B cell (primary cell): ENCODE results near the gene RMI2. TPM values are rescaled to one million over a fixed set of nuclear protein-coding genes. Genes with fewer than 3 reads are reported as not detected.

ENCODE experiments used
- ATAC-seq: fragments of 200-7000 bp; cut with Tn5 transposase; one replicate; pipeline ENCODE4 v1.10.0; 2021; ENCODE audit warnings: low read depth, mild to moderate bottlenecking, moderate number of reproducible peaks, moderate library complexity
- CTCF ChIA-PET: fragments of 350-600 bp; sonication (Branson Sonifier 250); formaldehyde crosslinking; loops from one replicate; lab custom pipeline; 2021; ENCODE audit warnings: antibody characterized with exemption, inconsistent platforms; lab: Charles Lee
- POLR2A ChIA-PET: fragments of 350-600 bp; sonication (Branson Sonifier 250); formaldehyde crosslinking; loops from one replicate; lab custom pipeline; 2021; ENCODE audit warnings: antibody characterized with exemption; lab: Charles Lee
- DNase-seq: peaks from one replicate; pipeline ENCODE4 v3.0.0; 2013
- H2AFZ ChIP-seq: 2 replicates; pipeline ENCODE4 v1.6.1; 2012; ENCODE audit warnings: mild to moderate bottlenecking, low read depth, low read length; ENCODE audit not compliant: insufficient read depth, poor library complexity, severe bottlenecking
- H3K27ac ChIP-seq, 2 donors: 1 replicate in 1 of 2; 2 replicates in 1 of 2; pipeline ENCODE4 v1.5.1; 2012 to 2013; ENCODE audit warnings: low read length in 2 of 2, mild to moderate bottlenecking in 2 of 2, moderate library complexity in 1 of 2
- H3K27me3 ChIP-seq, 4 experiments: fragments of 200-600 bp in 1 of 4; sonication (generic) in 1 of 4; replicated peaks in 1 of 4; 1 replicate in 2 of 4; 2 replicates in 2 of 4; pipeline versions ENCODE4 v1.6.1 to v1.7.0; 2013 to 2016; ENCODE audit warnings: low read length in 3 of 4, mild to moderate bottlenecking in 2 of 4, mixed read lengths in 1 of 4, moderate library complexity in 1 of 4; ENCODE audit not compliant: insufficient read depth in 4 of 4, control insufficient read depth in 3 of 4; ENCODE audit errors: control extremely low read depth in 1 of 4
- H3K36me3 ChIP-seq, 2 experiments: replicated peaks in 1 of 2; 1 replicate in 1 of 2; 2 replicates in 1 of 2; pipeline versions ENCODE4 v1.6.1 to v1.7.1; 2013; ENCODE audit warnings: low read length in 1 of 2; ENCODE audit not compliant: insufficient read depth in 2 of 2, control insufficient read depth in 1 of 2; ENCODE audit errors: control extremely low read depth in 1 of 2, extremely low read depth in 1 of 2
- H3K4me1 ChIP-seq, 2 donors: fragments of 200-600 bp in 1 of 2; sonication (generic) in 1 of 2; 1 replicate in 1 of 2; 2 replicates in 1 of 2; pipeline versions ENCODE4 v1.5.1 to v1.6.1; 2013 to 2017; ENCODE audit warnings: low read length in 2 of 2; ENCODE audit not compliant: control insufficient read depth in 2 of 2, insufficient read depth in 2 of 2
- H3K4me2 ChIP-seq: replicated peaks from 2 replicates; pipeline ENCODE3; 2012; ENCODE audit warnings: mild to moderate bottlenecking, low read depth, low read length; ENCODE audit not compliant: poor library complexity, severe bottlenecking
- H3K4me3 ChIP-seq, 5 experiments: fragments of 200-600 bp in 1 of 5; sonication (generic) in 1 of 5; 1 replicate in 3 of 5; 2 replicates in 2 of 5; pipeline versions ENCODE4 v1.5.1 to v1.7.0; 2011 to 2016; ENCODE audit warnings: low read length in 4 of 5, mild to moderate bottlenecking in 4 of 5, low read depth in 2 of 5, control low read depth in 1 of 5, moderate library complexity in 1 of 5; ENCODE audit not compliant: insufficient read depth in 1 of 5; ENCODE audit errors: control extremely low read depth in 1 of 5, extremely low read depth in 1 of 5
- H3K79me2 ChIP-seq: fragments of 200-600 bp; sonication (generic); one replicate; pipeline ENCODE4 v1.6.0; 2016; ENCODE audit warnings: low read length; ENCODE audit not compliant: control insufficient read depth, insufficient read depth
- H3K9ac ChIP-seq: fragments of 200-600 bp; sonication (generic); 2 replicates; pipeline ENCODE4 v1.6.1; 2017; ENCODE audit warnings: mild to moderate bottlenecking, low read length, moderate library complexity
- H3K9me3 ChIP-seq, 3 donors: one replicate each; pipeline versions ENCODE4 v1.6.1 to v1.7.1; 2013; ENCODE audit warnings: low read length in 2 of 3; ENCODE audit not compliant: control insufficient read depth in 2 of 3, insufficient read depth in 1 of 3; ENCODE audit errors: control extremely low read depth in 1 of 3
- H4K20me1 ChIP-seq: 2 replicates; pipeline ENCODE4 v1.6.0; 2012; ENCODE audit warnings: mild to moderate bottlenecking, low read length; ENCODE audit not compliant: insufficient read depth, control insufficient read depth, poor library complexity, severe bottlenecking
- H3K27ac Mint-ChIP-seq: one replicate; pipeline ENCODE4 v1.8.0; 2021; ENCODE audit warnings: mixed read lengths
- H3K27me3 Mint-ChIP-seq: one replicate; pipeline ENCODE4 v1.8.0; 2021; ENCODE audit warnings: mixed read lengths
- H3K4me1 Mint-ChIP-seq: one replicate; pipeline ENCODE4 v1.8.0; 2021; ENCODE audit warnings: mixed read lengths
- H3K4me3 Mint-ChIP-seq: one replicate; pipeline ENCODE4 v1.8.0; 2021; ENCODE audit warnings: mixed read lengths
- H3K9me3 Mint-ChIP-seq: one replicate; pipeline ENCODE4 v1.8.0; 2022; ENCODE audit warnings: mixed read lengths; ENCODE audit not compliant: insufficient read depth
- EZH2 ChIP-seq: IDR thresholded peaks from 2 replicates; pipeline ENCODE4 v1.6.1; 2012; ENCODE audit warnings: borderline replicate concordance, low read depth, mild to moderate bottlenecking, moderate library complexity, low read length; ENCODE audit not compliant: insufficient read depth, poor library complexity, severe bottlenecking
- WGBS: methylation state at CpG from one replicate; pipeline ENCODE4 v1.1.5; 2013; ENCODE audit warnings: missing lambda C conversion rate; ENCODE audit not compliant: insufficient coverage; 5-methylcytosine and 5-hydroxymethylcytosine counted together
- intact Hi-C: fragments of 100-400 bp; cut with micrococcal nuclease; formaldehyde crosslinking; loops from one replicate; pipeline ENCODE4 v1.10.0; 2022
- polyA plus RNA-seq: library from polyadenylated mRNA; depleted of rRNA; stranded (reverse); fragments of >200 nt; gene quantifications from 2 replicates; pipeline ENCODE4 v1.2.3, GENCODE V29; 2012
- total RNA-seq, 2 donors: library from RNA; stranded (reverse); fragments of 120-200 nt in 1 of 2; gene quantifications; 1 replicate in 1 of 2; 2 replicates in 1 of 2; pipeline versions ENCODE4 v1.2.3 to v1.2.4, GENCODE V29; 2013 to 2022
- TF ChIP-seq, protein P1 (sequence below): fragments of 200-600 bp; IDR thresholded peaks from one replicate; pipeline ENCODE4 v1.8.0; 2022; ENCODE audit warnings: antibody characterized with exemption, mild to moderate bottlenecking

Gene RMI2
- total and polyA plus RNA-seq, 2 donors (not counting 1 experiment from before 2014, with no cell fraction given), result 2.3 to 27.0 TPM

GRCh38 chr16:11386791-11387546 lies 41.7 kb downstream of the RMI2 start:
- Histone ChIP-seq H3K27me3 (peaks cover 0 to 23% (median 2%) of the 10 kb centered on the region in 4 experiments), H3K4me3 (no peak overlapping the region), H2AFZ (no peak overlapping the region), H3K9me3 (no peaks in the 10 kb centered on the region), H4K20me1 (no peaks in the 10 kb centered on the region), H3K4me2 (no peak overlapping the region), H3K4me1 (peaks cover 0 to 5% of the 10 kb centered on the region in 2 donors), H3K27ac (no peak overlapping the region), H3K36me3 (no peaks in the 10 kb centered on the region), H3K9ac (no peak overlapping the region), H3K79me2 (no peaks in the 10 kb centered on the region)
- no peak for TF ChIP-seq EZH2
- TF ChIP-seq, protein P1, sequence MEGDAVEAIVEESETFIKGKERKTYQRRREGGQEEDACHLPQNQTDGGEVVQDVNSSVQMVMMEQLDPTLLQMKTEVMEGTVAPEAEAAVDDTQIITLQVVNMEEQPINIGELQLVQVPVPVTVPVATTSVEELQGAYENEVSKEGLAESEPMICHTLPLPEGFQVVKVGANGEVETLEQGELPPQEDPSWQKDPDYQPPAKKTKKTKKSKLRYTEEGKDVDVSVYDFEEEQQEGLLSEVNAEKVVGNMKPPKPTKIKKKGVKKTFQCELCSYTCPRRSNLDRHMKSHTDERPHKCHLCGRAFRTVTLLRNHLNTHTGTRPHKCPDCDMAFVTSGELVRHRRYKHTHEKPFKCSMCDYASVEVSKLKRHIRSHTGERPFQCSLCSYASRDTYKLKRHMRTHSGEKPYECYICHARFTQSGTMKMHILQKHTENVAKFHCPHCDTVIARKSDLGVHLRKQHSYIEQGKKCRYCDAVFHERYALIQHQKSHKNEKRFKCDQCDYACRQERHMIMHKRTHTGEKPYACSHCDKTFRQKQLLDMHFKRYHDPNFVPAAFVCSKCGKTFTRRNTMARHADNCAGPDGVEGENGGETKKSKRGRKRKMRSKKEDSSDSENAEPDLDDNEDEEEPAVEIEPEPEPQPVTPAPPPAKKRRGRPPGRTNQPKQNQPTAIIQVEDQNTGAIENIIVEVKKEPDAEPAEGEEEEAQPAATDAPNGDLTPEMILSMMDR, result no peak
- DNase-seq (peak; percentile 46), ATAC-seq (peak; percentile 28)
- no peak overlapping the region for H3K27ac Mint-ChIP-seq
- intact Hi-C loops, result no loop called here
- H3K27me3 Mint-ChIP-seq, result peaks cover 5% of the 10 kb centered on the region
- no peaks in the 10 kb centered on the region for H3K9me3 Mint-ChIP-seq
- ChIA-PET POLR2A (interaction anchor here (0.5 kb wide), 2 partner anchors 401 to 835 kb away, joined by 3 to 5 read pairs; no protein-coding TSS in a partner anchor), CTCF (interaction anchor here (0.8 to 4.2 kb wide), 10 partner anchors 9 to 423 kb away, joined by 3 to 20 read pairs (median 3); no protein-coding TSS in a partner anchor)
- 55% methylated on average over 22 of the region's 22 CpGs for WGBS
- no peaks in the 10 kb centered on the region for H3K4me1 Mint-ChIP-seq
- no peak overlapping the region for H3K4me3 Mint-ChIP-seq

DNA sequence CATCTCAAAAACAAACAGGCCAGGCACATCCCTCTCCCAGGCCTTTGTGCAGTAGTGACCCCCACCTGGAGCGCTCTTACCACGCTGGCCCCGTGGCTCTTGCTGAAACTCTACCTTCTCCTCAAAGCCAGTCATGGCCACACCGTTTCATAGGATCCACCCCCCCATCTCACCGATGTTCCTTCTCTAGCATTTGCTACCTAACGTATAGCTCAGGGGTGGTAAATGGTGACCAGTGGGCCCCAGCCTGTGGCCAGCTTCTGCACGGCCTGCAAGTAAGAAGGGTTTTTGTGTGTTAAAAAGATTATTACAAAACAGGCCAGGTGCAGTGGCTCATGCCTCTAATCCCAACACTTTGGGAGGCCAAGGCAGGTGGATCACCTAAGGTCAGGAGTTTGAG lies 43.8 kb downstream of the RMI2 start:
- POLR2A ChIA-PET, result interaction anchor here (0.5 kb wide), 1 partner anchor 523 kb away, joined by 3 read pairs; no protein-coding TSS in a partner anchor
- H3K4me2 ChIP-seq, result no peak overlapping the region
- no peaks in the 10 kb centered on the region for H3K79me2 ChIP-seq
- no peaks in the 10 kb centered on the region for H3K9me3 ChIP-seq
- ATAC-seq (no peak), DNase-seq (no peak)
- H4K20me1 ChIP-seq, result no peaks in the 10 kb centered on the region
- CTCF ChIA-PET, result interaction anchor here (0.6 to 1.2 kb wide), 4 partner anchors 15 to 425 kb away, joined by 3 to 5 read pairs (median 4); no protein-coding TSS in a partner anchor
- Mint-ChIP-seq H3K9me3 (no peaks in the 10 kb centered on the region), H3K4me3 (no peak overlapping the region), H3K4me1 (no peaks in the 10 kb centered on the region), H3K27me3 (peaks cover 5% of the 10 kb centered on the region), H3K27ac (no peak overlapping the region)
- H3K27me3 ChIP-seq, result peaks cover 0 to 16% (median 2%) of the 10 kb centered on the region in 4 experiments
- H3K9ac ChIP-seq, result no peak overlapping the region
- no peak overlapping the region for H3K27ac ChIP-seq
- no peak for TF ChIP-seq EZH2
- TF ChIP-seq, protein P1, result no peak
- intact Hi-C loops, result no loop called here
- H3K4me1 ChIP-seq, result peaks cover 0 to 5% of the 10 kb centered on the region in 2 donors
- H3K4me3 ChIP-seq, result no peak overlapping the region
- WGBS, result 92% methylated on average over 2 of the region's 7 CpGs
- H2AFZ ChIP-seq, result no peak overlapping the region
- no peaks in the 10 kb centered on the region for H3K36me3 ChIP-seq
